Right atrium auricular region (tissue), 2 donors: Measurements from ENCODE around the gene MIB2. TPM values are rescaled to one million over a fixed set of nuclear protein-coding genes. Genes with fewer than 3 reads are reported as not detected.

ENCODE experiments used
- DNase-seq: peaks from one replicate; pipeline ENCODE4 v3.0.0-alpha.2; 2019; ENCODE audit warnings: low spot score
- H3K27ac ChIP-seq, 2 donors: fragments of 200-600 bp; sonication (generic); 1 replicate in 1 of 2; 2 replicates in 1 of 2; pipeline ENCODE4 v1.5.1; 2016 to 2019
- H3K27me3 ChIP-seq, 2 donors: fragments of 200-600 bp; sonication (generic); one replicate each; pipeline versions ENCODE4 v1.5.1 to v1.6.0; 2017 to 2019
- H3K36me3 ChIP-seq: fragments of 200-600 bp; sonication (generic); one replicate; pipeline ENCODE4 v1.5.1; 2016
- H3K4me1 ChIP-seq, 2 donors: fragments of 200-600 bp; sonication (generic); one replicate each; pipeline versions ENCODE4 v1.5.1 to v1.6.0; 2017 to 2019
- H3K4me3 ChIP-seq, 2 donors: fragments of 200-600 bp; sonication (generic); 1 replicate in 1 of 2; 2 replicates in 1 of 2; pipeline ENCODE4 v1.5.1; 2017 to 2019; ENCODE audit warnings: mild to moderate bottlenecking in 1 of 2, moderate library complexity in 1 of 2
- H3K9me3 ChIP-seq, 2 donors: fragments of 200-600 bp; sonication (generic); one replicate each; pipeline ENCODE4 v1.5.1; 2019
- CTCF ChIP-seq, 2 donors: fragments of 200-600 bp; sonication (generic); IDR thresholded peaks; one replicate each; pipeline ENCODE4 v1.5.1; 2019; ENCODE audit warnings: antibody characterized with exemption in 2 of 2
- total RNA-seq, 2 donors: library from RNA; depleted of rRNA; stranded (reverse); fragments of >200 nt; gene quantifications; one replicate each; pipeline ENCODE4 v1.1.0, GENCODE V29; 2016

MIB2 gene
- total RNA-seq, 2 donors from 2014 or later, result 42.4 to 45.6 TPM

- peaks cover 0 to 54% of the 10 kb centered on the region in 2 donors for H3K4me1 ChIP-seq
- H3K36me3 ChIP-seq, result no peaks in the 10 kb centered on the region
- no peaks in the 10 kb centered on the region for H3K27me3 ChIP-seq
- DNase-seq, result no peak
- H3K9me3 ChIP-seq, result no peaks in the 10 kb centered on the region
- no peak for TF ChIP-seq CTCF (IDR thresholded peaks at IDR 0.05)
- peak overlapping the region; percentile 97 to 100 for H3K4me3 ChIP-seq
- H3K27ac ChIP-seq, result peak overlapping the region; percentile 100
Measured at GRCh38 chr1:1616045-1616790, 918 bp downstream of the MIB2 start.

- no peak for TF ChIP-seq CTCF (IDR thresholded peaks at IDR 0.05)
- peaks cover 0 to 52% of the 10 kb centered on the region in 2 donors for H3K4me1 ChIP-seq
- H3K4me3 ChIP-seq, result peak overlapping the region; percentile 97 to 100
- no peaks in the 10 kb centered on the region for H3K36me3 ChIP-seq
- H3K27me3 ChIP-seq, result no peaks in the 10 kb centered on the region
- H3K9me3 ChIP-seq, result no peaks in the 10 kb centered on the region
- DNase-seq, result no peak
- peak overlapping the region in 1 of 2 donors; percentile 100 for H3K27ac ChIP-seq
Measured at GRCh38 chr1:1616838-1617237, 1.5 kb downstream of the MIB2 start.

GRCh38 chr1:1617516-1617915 lies 2.2 kb downstream of the MIB2 start:
- no peaks in the 10 kb centered on the region for H3K27me3 ChIP-seq
- peaks cover 0 to 52% of the 10 kb centered on the region in 2 donors for H3K4me1 ChIP-seq
- no peak for DNase-seq
- no peaks in the 10 kb centered on the region for H3K9me3 ChIP-seq
- H3K27ac ChIP-seq, result no peak overlapping the region
- no peak for TF ChIP-seq CTCF (IDR thresholded peaks at IDR 0.05)
- H3K36me3 ChIP-seq, result no peaks in the 10 kb centered on the region
- no peak overlapping the region for H3K4me3 ChIP-seq

GRCh38 chr1:1617925-1618324 lies 2.6 kb downstream of the MIB2 start:
- DNase-seq, result no peak
- TF ChIP-seq CTCF (IDR thresholded peaks at IDR 0.05), result no peak
- Histone ChIP-seq H3K36me3 (no peaks in the 10 kb centered on the region), H3K4me3 (no peak overlapping the region), H3K4me1 (peaks cover 0 to 52% of the 10 kb centered on the region in 2 donors), H3K27me3 (no peaks in the 10 kb centered on the region), H3K27ac (no peak overlapping the region), H3K9me3 (no peaks in the 10 kb centered on the region)

- DNase-seq, result no peak
- no peak overlapping the region for H3K4me3 ChIP-seq
- no peak for TF ChIP-seq CTCF (IDR thresholded peaks at IDR 0.05)
- H3K27me3 ChIP-seq, result no peaks in the 10 kb centered on the region
- no peaks in the 10 kb centered on the region for H3K36me3 ChIP-seq
- H3K9me3 ChIP-seq, result no peaks in the 10 kb centered on the region
- H3K4me1 ChIP-seq, result peaks cover 0 to 48% of the 10 kb centered on the region in 2 donors
- H3K27ac ChIP-seq, result no peak overlapping the region
Measured at GRCh38 chr1:1618396-1619068, 3.2 kb downstream of the MIB2 start.
